Suprapubic skin (tissue), 4 donors: ENCODE data around the gene CA11.

ENCODE experiments used
- EP300 ChIP-seq: sonication (generic); formaldehyde crosslinking; IDR thresholded peaks from one replicate; pipeline ENCODE4 v1.6.1; 2017; ENCODE audit warnings: antibody characterized with exemption
- POLR2A ChIP-seq, 2 donors: fragments of 450-650 bp; IDR thresholded peaks; one replicate each; pipeline ENCODE4 v1.6.1; 2017; ENCODE audit warnings: antibody characterized with exemption in 2 of 2, mild to moderate bottlenecking in 2 of 2, moderate library complexity in 2 of 2
- POLR2AphosphoS5 ChIP-seq, 3 donors: sonication (generic); formaldehyde crosslinking; IDR thresholded peaks; one replicate each; pipeline ENCODE4 v1.6.1; 2017; ENCODE audit warnings: antibody characterized with exemption in 3 of 3
- TF ChIP-seq, protein P1 (sequence below), 2 donors: fragments of 200-600 bp in 1 of 2; fragments of 450-650 bp in 1 of 2; sonication (generic) in 1 of 2; IDR thresholded peaks; one replicate each; pipeline ENCODE4 v1.5.1; 2016 to 2019; ENCODE audit warnings: antibody characterized with exemption in 2 of 2, mild to moderate bottlenecking in 1 of 2, moderate library complexity in 1 of 2

DNA sequence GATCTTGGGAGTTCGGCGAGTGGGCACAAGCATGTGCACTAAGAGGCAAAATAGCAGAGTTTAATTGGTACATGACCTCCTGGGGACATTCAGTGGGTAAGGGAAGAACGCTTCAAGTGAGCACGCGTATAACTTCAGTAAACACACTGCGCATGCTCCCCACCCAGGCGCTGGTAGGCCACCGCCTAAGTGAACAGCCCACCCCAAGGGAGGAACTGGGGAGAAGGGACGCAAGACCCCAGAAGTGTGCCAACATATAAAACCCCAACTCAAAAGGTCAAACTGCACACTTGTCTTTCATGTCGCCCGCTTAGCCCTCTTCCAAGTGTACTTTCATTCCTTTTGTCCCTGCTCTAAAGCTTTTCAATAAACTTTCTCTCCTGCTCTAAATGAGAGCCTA is 37.4 kb upstream of the CA11 start:
- no peak for TF ChIP-seq POLR2A (IDR thresholded peaks at IDR 0.05)
- TF ChIP-seq, protein P1, sequence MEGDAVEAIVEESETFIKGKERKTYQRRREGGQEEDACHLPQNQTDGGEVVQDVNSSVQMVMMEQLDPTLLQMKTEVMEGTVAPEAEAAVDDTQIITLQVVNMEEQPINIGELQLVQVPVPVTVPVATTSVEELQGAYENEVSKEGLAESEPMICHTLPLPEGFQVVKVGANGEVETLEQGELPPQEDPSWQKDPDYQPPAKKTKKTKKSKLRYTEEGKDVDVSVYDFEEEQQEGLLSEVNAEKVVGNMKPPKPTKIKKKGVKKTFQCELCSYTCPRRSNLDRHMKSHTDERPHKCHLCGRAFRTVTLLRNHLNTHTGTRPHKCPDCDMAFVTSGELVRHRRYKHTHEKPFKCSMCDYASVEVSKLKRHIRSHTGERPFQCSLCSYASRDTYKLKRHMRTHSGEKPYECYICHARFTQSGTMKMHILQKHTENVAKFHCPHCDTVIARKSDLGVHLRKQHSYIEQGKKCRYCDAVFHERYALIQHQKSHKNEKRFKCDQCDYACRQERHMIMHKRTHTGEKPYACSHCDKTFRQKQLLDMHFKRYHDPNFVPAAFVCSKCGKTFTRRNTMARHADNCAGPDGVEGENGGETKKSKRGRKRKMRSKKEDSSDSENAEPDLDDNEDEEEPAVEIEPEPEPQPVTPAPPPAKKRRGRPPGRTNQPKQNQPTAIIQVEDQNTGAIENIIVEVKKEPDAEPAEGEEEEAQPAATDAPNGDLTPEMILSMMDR (IDR thresholded peaks at IDR 0.05), result no peak
- TF ChIP-seq EP300, result no peak
- TF ChIP-seq POLR2AphosphoS5 (IDR thresholded peaks at IDR 0.05), result no peak
